GM21528 (cell line): ENCODE data around the gene PHACTR3.

Experiments
- ATAC-seq: cut with Tn5 transposase; IDR thresholded peaks from one replicate; pipeline ENCODE4 v1.9.1; 2021; ENCODE audit warnings: mild to moderate bottlenecking, moderate library complexity; ENCODE audit not compliant: unreplicated experiment, low FRiP score

The PHACTR3 gene

GRCh38 chr20:59688356-59688755 is 84.0 kb downstream of the PHACTR3 start:
- no peak for ATAC-seq

GRCh38 chr20:59688999-59689398 is 84.7 kb downstream of the PHACTR3 start:
- no peak for ATAC-seq

- ATAC-seq = no peak
Measured at GRCh38 chr20:59690101-59690500, 85.8 kb downstream of the PHACTR3 start.

GRCh38 chr20:59690976-59691375 is 86.6 kb downstream of the PHACTR3 start:
- ATAC-seq = no peak

- ATAC-seq = no peak
Measured at GRCh38 chr20:59692139-59692538, 87.8 kb downstream of the PHACTR3 start.

GRCh38 chr20:59693587-59693986 is 89.2 kb downstream of the PHACTR3 start:
- ATAC-seq = no peak

- no peak for ATAC-seq
Measured at GRCh38 chr20:59696476-59696875, 92.1 kb downstream of the PHACTR3 start.

GRCh38 chr20:59697068-59697467 is 92.7 kb downstream of the PHACTR3 start:
- no peak for ATAC-seq

GRCh38 chr20:59698598-59698997 is 94.3 kb downstream of the PHACTR3 start:
- no peak for ATAC-seq

- ATAC-seq = no peak
Measured at GRCh38 chr20:59701236-59701635, 96.9 kb downstream of the PHACTR3 start.

GRCh38 chr20:59703046-59703445 is 98.7 kb downstream of the PHACTR3 start:
- ATAC-seq = no peak

GRCh38 chr20:59705651-59706399 is 101.5 kb downstream of the PHACTR3 start:
- ATAC-seq = no peak

GRCh38 chr20:59706400-59706693 is 102.0 kb downstream of the PHACTR3 start:
- ATAC-seq = no peak

- no peak for ATAC-seq
Measured at GRCh38 chr20:59708326-59708725, 104.0 kb downstream of the PHACTR3 start.

GRCh38 chr20:59709636-59710035 is 105.3 kb downstream of the PHACTR3 start:
- ATAC-seq = no peak

- no peak for ATAC-seq
Measured at GRCh38 chr20:59718071-59718470, 113.7 kb downstream of the PHACTR3 start.

- ATAC-seq = no peak
Measured at GRCh38 chr20:59718751-59719150, 114.4 kb downstream of the PHACTR3 start.

GRCh38 chr20:59720013-59720412 is 115.7 kb downstream of the PHACTR3 start:
- no peak for ATAC-seq

- no peak for ATAC-seq
Measured at GRCh38 chr20:59721386-59721785, 117.0 kb downstream of the PHACTR3 start.

GRCh38 chr20:59723108-59723500 is 118.8 kb downstream of the PHACTR3 start:
- ATAC-seq = no peak

GRCh38 chr20:59723607-59724456 is 119.5 kb downstream of the PHACTR3 start:
- no peak for ATAC-seq
